ENCODE results near the gene RETREG3.

DNA sequence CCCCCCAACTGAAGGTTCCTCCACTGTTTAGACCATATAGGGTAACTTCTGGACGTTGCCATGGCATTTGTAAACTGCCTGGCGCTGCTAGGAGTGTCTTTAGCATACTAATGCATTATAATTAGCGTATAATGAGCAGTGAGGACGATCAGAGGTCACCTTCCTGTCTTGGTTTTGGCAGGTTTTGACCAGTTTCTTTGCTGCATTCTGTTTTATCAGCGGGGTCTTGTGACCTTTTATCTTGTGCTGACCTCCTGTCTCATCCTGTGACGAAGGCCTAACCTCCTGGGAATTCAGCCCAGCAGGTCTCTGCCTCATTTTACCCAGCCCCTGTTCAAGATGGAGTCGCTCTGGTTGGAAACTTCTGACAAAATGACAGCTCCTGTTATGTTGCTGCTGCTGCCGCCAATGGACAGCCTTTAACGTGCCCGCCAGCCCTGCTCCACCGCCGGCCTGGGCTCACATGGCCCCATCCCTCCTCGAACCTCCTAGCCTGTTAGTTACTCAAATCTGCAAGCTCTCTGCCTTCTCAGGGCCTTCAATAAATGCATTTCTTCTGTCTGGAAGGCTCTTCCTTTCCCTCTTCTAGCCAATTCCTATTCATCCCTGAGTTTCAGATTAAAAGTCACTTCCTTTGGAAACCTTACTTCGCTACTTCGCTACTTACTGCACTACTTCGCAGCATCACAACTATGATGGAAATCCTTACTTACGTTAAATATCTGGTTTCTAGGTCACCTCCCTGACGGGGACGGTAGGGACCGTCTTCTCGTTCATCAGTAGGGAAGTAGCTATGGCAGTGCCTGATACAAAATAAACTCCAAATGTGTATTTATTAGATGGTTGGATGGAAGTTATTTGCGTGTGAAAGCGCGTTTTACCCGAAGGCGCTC, 73.8 kb downstream of the RETREG3 start:
- TF ChIP-seq GATA2 (IDR thresholded peaks at IDR 0.05; ENCODE audit: low read depth, low read length) = no peak
- TF ChIP-seq GATA3 (IDR thresholded peaks at IDR 0.05; ENCODE audit: low read depth, low read length) = no peak

Data from SH-SY5Y (cell line).